K562 (cell line): ENCODE data around the gene MMGT1. TPM values are rescaled to one million over a fixed set of nuclear protein-coding genes. Genes with fewer than 3 reads are reported as not detected.

ENCODE experiments used
- ATAC-seq: fragments of 200-7000 bp; cut with Tn5 transposase; 3 replicates; pipeline ENCODE4 v1.9.1; 2020; ENCODE audit warnings: moderate library complexity
- BruUV-seq: library from RNA; stranded (reverse); fragments of 400-500 nt; replicated peaks from 2 replicates; lab custom pipeline; 2021; lab: Mats Ljungman, UMichigan
- CTCF ChIA-PET: fragments of 300-600 bp; formaldehyde crosslinking; extraction: SDS; loops from one replicate; lab custom pipeline; 2021; ENCODE audit warnings: low intra/inter-chr PET ratio; lab: Yijun Ruan, JAX
- POLR2A ChIA-PET: fragments of 300-600, 350-650 bp; sonication (Branson Sonifier 250); formaldehyde crosslinking; extraction: SDS; loops from one replicate; lab custom pipeline; 2021; ENCODE audit warnings: antibody characterized with exemption, inconsistent platforms; lab: Yijun Ruan, JAX
- DNase-seq, 4 experiments: peaks; one replicate each; pipeline versions ENCODE4 v3.0.0 to v3.0.0-alpha.2; 2011 to 2018; ENCODE audit warnings: low spot score in 3 of 4, mixed read lengths in 3 of 4; ENCODE audit errors: extremely low read depth in 1 of 4
- FAIRE-seq: peaks from 2 replicates; lab custom pipeline; 2011; peaks lifted over from hg19 to GRCh38; lab: Jason Lieb, UNC
- H2AFZ ChIP-seq: 2 replicates; pipeline ENCODE4 v1.6.0; 2011; ENCODE audit warnings: low read depth, low read length, control low read depth, inconsistent platforms
- H3K27ac ChIP-seq: fragments of 200-600 bp; 3 replicates; pipeline ENCODE4 v1.8.0; 2011; ENCODE audit warnings: low read depth, mild to moderate bottlenecking, control low read depth, inconsistent platforms, low read length, moderate library complexity, mixed read lengths; ENCODE audit errors: extremely low read depth
- H3K27me3 ChIP-seq, 2 experiments: fragments of 300-600 bp in 1 of 2; 2 replicates in 1 of 2; 3 replicates in 1 of 2; pipeline versions ENCODE4 v1.6.0 to v1.8.0; 2011; ENCODE audit warnings: inconsistent platforms in 2 of 2, low read length in 2 of 2, mild to moderate bottlenecking in 1 of 2, mixed read lengths in 1 of 2, moderate library complexity in 1 of 2; ENCODE audit not compliant: control insufficient read depth in 2 of 2, insufficient read depth in 2 of 2
- H3K36me3 ChIP-seq: fragments of 300-600 bp; 3 replicates; pipeline ENCODE4 v1.8.0; 2011; ENCODE audit warnings: mild to moderate bottlenecking, low read length, inconsistent platforms; ENCODE audit not compliant: control insufficient read depth, insufficient read depth
- H3K4me1 ChIP-seq, 2 experiments: fragments of 200-600 bp in 1 of 2; replicated peaks in 1 of 2; 2 replicates in 1 of 2; 3 replicates in 1 of 2; pipeline versions ENCODE4 v1.5.1 to v1.8.0; 2011; ENCODE audit warnings: inconsistent platforms in 2 of 2, low read length in 2 of 2, mild to moderate bottlenecking in 1 of 2, mixed read lengths in 1 of 2, moderate library complexity in 1 of 2; ENCODE audit not compliant: control insufficient read depth in 2 of 2, insufficient read depth in 2 of 2
- H3K4me2 ChIP-seq: 2 replicates; pipeline ENCODE4 v1.6.1; 2011; ENCODE audit warnings: low read length, control low read depth, inconsistent platforms, mixed read lengths; ENCODE audit not compliant: insufficient read depth
- H3K4me3 ChIP-seq: fragments of 200-600 bp; sonication (generic), shearing (Covaris generic); 2 replicates; pipeline ENCODE4 v1.5.1; 2016; ENCODE audit warnings: control low read depth, inconsistent platforms
- H3K79me2 ChIP-seq: fragments of 200-600 bp; 3 replicates; pipeline ENCODE4 v1.8.0; 2011; ENCODE audit warnings: low read length, inconsistent platforms; ENCODE audit not compliant: control insufficient read depth, insufficient read depth
- H3K9ac ChIP-seq, 2 experiments: 2 replicates each; pipeline versions ENCODE4 v1.6.0 to v1.6.1; 2011; ENCODE audit warnings: low read depth in 2 of 2, low read length in 2 of 2, control low read depth in 1 of 2, inconsistent platforms in 1 of 2, mild to moderate bottlenecking in 1 of 2, mixed read lengths in 1 of 2; ENCODE audit not compliant: insufficient read depth in 1 of 2
- H3K9me1 ChIP-seq: one replicate; pipeline ENCODE4 v1.6.0; 2011; ENCODE audit warnings: inconsistent platforms, mild to moderate bottlenecking, low read length, moderate library complexity; ENCODE audit not compliant: control insufficient read depth, insufficient read depth
- H3K9me3 ChIP-seq: replicated peaks from 2 replicates; pipeline ENCODE4 v1.5.1; 2011; ENCODE audit warnings: low read depth, low read length, inconsistent platforms; ENCODE audit not compliant: control insufficient read depth, insufficient read depth
- H4K20me1 ChIP-seq: replicated peaks from 2 replicates; pipeline ENCODE4 v1.6.1; 2011; ENCODE audit warnings: low read length, inconsistent platforms, mixed read lengths; ENCODE audit not compliant: control insufficient read depth, insufficient read depth
- ATF1 ChIP-seq, 2 experiments: fragments of 450-650 bp in 1 of 2; IDR thresholded peaks; 2 replicates each; pipeline ENCODE4 v1.6.1; 2016; ENCODE audit warnings: missing compliant biosample characterization in 1 of 2, missing genetic modification characterization in 1 of 2
- CXXC5 ChIP-seq: fragments of 250-450 bp; sonication (Bioruptor Pico); IDR thresholded peaks from 2 replicates; pipeline ENCODE4 v1.8.0; 2022; ENCODE audit warnings: inconsistent platforms, mild to moderate bottlenecking, moderate library complexity
- FOXK2 ChIP-seq, 2 experiments: fragments of 450-650 bp; IDR thresholded peaks in 1 of 2; conservative IDR thresholded peaks in 1 of 2; 2 replicates each; pipeline ENCODE4 v1.6.1; 2016; ENCODE audit warnings: low read depth in 2 of 2, mild to moderate bottlenecking in 1 of 2
- LCOR ChIP-seq: sonication (generic); formaldehyde crosslinking; IDR thresholded peaks from 2 replicates; pipeline ENCODE4 v1.8.0; 2022; ENCODE audit warnings: mild to moderate bottlenecking, missing genetic modification reagents
- NELFE ChIP-seq: IDR thresholded peaks from 2 replicates; pipeline ENCODE4 v1.6.1; 2011; ENCODE audit warnings: mild to moderate bottlenecking; ENCODE audit not compliant: insufficient read depth, insufficient read length
- RB1 ChIP-seq: fragments of 450-650 bp; IDR thresholded peaks from 2 replicates; pipeline ENCODE4 v1.6.1; 2017; ENCODE audit warnings: low read depth, mild to moderate bottlenecking
- SAP30 ChIP-seq: fragments of 200-600 bp; sonication (generic); IDR thresholded peaks from 2 replicates; pipeline ENCODE4 v1.6.1; 2012; ENCODE audit warnings: borderline replicate concordance, low read depth, mild to moderate bottlenecking, moderate library complexity, low read length, control low read depth, inconsistent platforms; ENCODE audit not compliant: insufficient read depth, poor library complexity, severe bottlenecking
- TARDBP ChIP-seq: fragments of 450-650 bp; IDR thresholded peaks from 2 replicates; pipeline ENCODE4 v1.6.1; 2016
- VEZF1 ChIP-seq: fragments of 200-800 bp; sonication (Bioruptor generic); IDR thresholded peaks from 2 replicates; pipeline ENCODE4 v1.6.1; 2017; ENCODE audit warnings: missing genetic modification characterization, missing compliant biosample characterization
- ZBTB1 ChIP-seq: sonication (generic); formaldehyde crosslinking; IDR thresholded peaks from 2 replicates; pipeline ENCODE4 v1.8.1; 2023; ENCODE audit warnings: missing genetic modification reagents, low read depth, mild to moderate bottlenecking, borderline replicate concordance
- ZNF134 ChIP-seq: fragments of 250-450 bp; sonication (Bioruptor Pico); conservative IDR thresholded peaks from 2 replicates; pipeline ENCODE4 v1.4.0; 2020
- ZNF184 ChIP-seq: sonication (generic); formaldehyde crosslinking; IDR thresholded peaks from 2 replicates; pipeline ENCODE4 v1.5.0; 2020; ENCODE audit warnings: missing genetic modification reagents
- ZNF583 ChIP-seq: fragments of 250-450 bp; sonication (Bioruptor Pico); IDR thresholded peaks from 2 replicates; pipeline ENCODE4 v1.4.0; 2020
- WGBS: fragments of 100-300 bp; shearing (Covaris generic); methylation state at CpG from one replicate; pipeline ENCODE4 v1.1.6; 2016; ENCODE audit warnings: low coverage, mixed read lengths; ENCODE audit not compliant: insufficient coverage; ENCODE audit errors: missing lambda C conversion rate; 5-methylcytosine and 5-hydroxymethylcytosine counted together
- in situ Hi-C: fragments of 300-500 bp; cut with MboI; formaldehyde crosslinking; loops from 4 replicates; pipeline ENCODE4 v1.15.0; 2018; ENCODE audit warnings: inconsistent platforms, mixed read lengths
- intact Hi-C: fragments of 100-400 bp; cut with micrococcal nuclease; formaldehyde crosslinking; loops from 2 replicates; pipeline ENCODE4 v1.14.2; 2022
- polyA plus RNA-seq, 8 experiments: library from polyadenylated mRNA; depleted of rRNA in 4 of 8; stranded (reverse) in 5 of 8; unstranded in 3 of 8; fragments of >200 nt; fragmentation: Nextera tagmentation in 2 of 8; fragmentation: Illumina TruSeq in 1 of 8; extraction: Ambion mirVana in 2 of 8; extraction: Trizol in 1 of 8; gene quantifications; 2 replicates each; pipeline versions ENCODE4 v1.2.1 to v1.2.3, GENCODE V29; 2011 to 2014; ENCODE audit warnings: inconsistent platforms in 1 of 8, missing spikeins in 1 of 8
- total RNA-seq, 7 experiments: library from RNA; depleted of rRNA in 6 of 7; stranded (reverse); fragments of >200 nt in 6 of 7; fragmentation: Illumina TruSeq in 2 of 7; extraction: Trizol in 2 of 7; gene quantifications; 2 replicates each; pipeline versions ENCODE4 v1.2.1 to v1.2.3, GENCODE V29; 2011 to 2021; ENCODE audit warnings: low replicate concordance in 1 of 7
- TF ChIP-seq, protein P1 (sequence below): fragments of 450-650 bp; conservative IDR thresholded peaks from 2 replicates; pipeline ENCODE4 v1.6.1; 2016; ENCODE audit warnings: missing genetic modification characterization, low read depth, mild to moderate bottlenecking, control low read depth, missing compliant biosample characterization

MMGT1 gene
- total and polyA plus RNA-seq, 9 of the 15 experiments (the other 6 are each of a cell fraction or from before 2014, with no cell fraction given): 11.3 to 25.4 (median 22.5) TPM

DNA sequence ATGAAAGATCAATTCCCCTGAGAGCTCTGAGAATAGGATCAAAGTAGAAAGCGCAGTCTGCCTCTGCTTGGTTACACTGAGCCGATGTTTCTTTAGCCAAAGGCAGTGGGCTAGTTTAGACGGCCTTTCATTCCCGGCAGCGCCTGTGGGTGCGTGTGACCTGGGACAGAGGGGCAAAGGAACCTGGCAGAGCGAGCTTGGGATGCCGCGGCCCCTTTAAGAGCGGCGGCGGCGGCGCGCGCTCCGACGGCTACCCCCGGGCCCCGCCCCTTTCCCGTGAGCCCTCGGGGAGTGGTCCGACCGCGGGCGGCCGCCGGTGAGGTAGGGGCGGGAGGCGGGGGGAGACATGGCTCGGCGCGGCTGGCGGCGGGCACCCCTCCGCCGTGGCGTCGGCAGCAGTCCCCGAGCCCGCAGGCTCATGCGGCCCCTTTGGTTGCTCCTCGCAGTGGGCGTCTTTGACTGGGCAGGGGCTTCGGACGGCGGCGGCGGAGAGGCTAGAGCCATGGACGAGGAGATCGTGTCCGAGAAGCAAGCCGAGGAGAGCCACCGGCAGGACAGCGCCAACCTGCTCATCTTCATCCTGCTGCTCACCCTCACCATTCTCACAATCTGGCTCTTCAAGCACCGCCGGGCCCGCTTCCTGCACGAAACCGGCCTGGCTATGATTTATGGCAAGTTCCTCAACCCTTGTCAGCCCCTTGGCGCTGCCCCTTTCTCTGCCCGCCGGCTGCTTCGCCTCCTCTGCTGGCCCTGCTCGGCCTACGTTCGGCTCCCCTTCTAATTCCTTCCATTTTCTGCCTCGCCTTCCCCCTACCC lies 11.6 kb upstream of the MMGT1 start, which contains the start of gene SLC9A6:
SLC9A6 (plus strand) TSS at position 279 of the 816 bp plus-strand sequence; CDS start at position 503, 224 bp downstream.
- no peaks in the 10 kb centered on the region for H3K9me3 ChIP-seq
- H2AFZ ChIP-seq: peak within 1 kb of the TSS; percentile 96
- ChIA-PET CTCF (no interaction called here), POLR2A (interaction anchor here (1.0 to 1.9 kb wide), 2 partner anchors 8 to 11 kb away, joined by 4 to 9 read pairs; partner anchors contain the start of gene MMGT1)
- no TSS peak for BruUV-seq
- peak; percentile 94 for ATAC-seq
- no peak for FAIRE-seq
- peaks cover 33% of the 10 kb centered on the region for H3K79me2 ChIP-seq
- peak within 1 kb of the TSS; percentile 76 to 98 for H3K9ac ChIP-seq
- no peaks in the 10 kb centered on the region for H3K9me1 ChIP-seq
- H3K27ac ChIP-seq: peak within 1 kb of the TSS; percentile 71
- peaks cover 7 to 34% of the 10 kb centered on the region in 2 experiments for H3K4me1 ChIP-seq
- no peaks in the 10 kb centered on the region for H4K20me1 ChIP-seq
- intact Hi-C loops (no loop called here), in situ Hi-C loops (no loop called here)
- H3K4me2 ChIP-seq: peak within 1 kb of the TSS; percentile 90
- no peaks in the 10 kb centered on the region for H3K36me3 ChIP-seq
- H3K4me3 ChIP-seq: peak within 1 kb of the TSS; percentile 82
- no peaks in the 10 kb centered on the region for H3K27me3 ChIP-seq
- 4% methylated on average over 24 of the region's 68 CpGs for WGBS
- DNase-seq: peak; percentile 78 to 84 (median 82)
- TF ChIP-seq SAP30: peak; percentile 48
- TF ChIP-seq RB1: peak; percentile 64; the same call in 1 of the 2 replicates
- peak; percentile 71 for TF ChIP-seq CXXC5
- no peak for TF ChIP-seq ZBTB1
- TF ChIP-seq ZNF134 (CRISPR knock-in tag): no peak
- TF ChIP-seq VEZF1 (CRISPR knock-in tag): peak; percentile 89
- no peak for TF ChIP-seq ATF1 (CRISPR knock-in tag; IDR thresholded peaks at IDR 0.05)
- TF ChIP-seq ATF1 (tag; IDR thresholded peaks at IDR 0.05): peak; percentile 23; the same call in 1 of the 2 replicates
- TF ChIP-seq LCOR (CRISPR knock-in tag): no peak
- TF ChIP-seq ZNF583 (CRISPR knock-in tag): no peak
- 0 out of 4 replicates have a peak, but pooled peaks of 1 of the 2 experiments have one; percentile 16 for TF ChIP-seq FOXK2 (conservative IDR thresholded peaks at IDR 0.05 in 1 of 2, IDR thresholded peaks at IDR 0.05 in 1 of 2; ENCODE audit: low read depth in 2 of 2)
- no peak for TF ChIP-seq NELFE
- TF ChIP-seq ZNF184: no peak
- TF ChIP-seq, protein P1, sequence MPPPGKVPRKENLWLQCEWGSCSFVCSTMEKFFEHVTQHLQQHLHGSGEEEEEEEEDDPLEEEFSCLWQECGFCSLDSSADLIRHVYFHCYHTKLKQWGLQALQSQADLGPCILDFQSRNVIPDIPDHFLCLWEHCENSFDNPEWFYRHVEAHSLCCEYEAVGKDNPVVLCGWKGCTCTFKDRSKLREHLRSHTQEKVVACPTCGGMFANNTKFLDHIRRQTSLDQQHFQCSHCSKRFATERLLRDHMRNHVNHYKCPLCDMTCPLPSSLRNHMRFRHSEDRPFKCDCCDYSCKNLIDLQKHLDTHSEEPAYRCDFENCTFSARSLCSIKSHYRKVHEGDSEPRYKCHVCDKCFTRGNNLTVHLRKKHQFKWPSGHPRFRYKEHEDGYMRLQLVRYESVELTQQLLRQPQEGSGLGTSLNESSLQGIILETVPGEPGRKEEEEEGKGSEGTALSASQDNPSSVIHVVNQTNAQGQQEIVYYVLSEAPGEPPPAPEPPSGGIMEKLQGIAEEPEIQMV (tag): no peak
- TF ChIP-seq TARDBP: no peak
